GM19324 (cell line): ENCODE measurements around the gene HS6ST3.

ENCODE experiments used
- ATAC-seq: cut with Tn5 transposase; IDR thresholded peaks from one replicate; pipeline ENCODE4 v1.9.1; 2021; ENCODE audit warnings: mild to moderate bottlenecking, moderate library complexity; ENCODE audit not compliant: unreplicated experiment, low FRiP score

HS6ST3 gene

GRCh38 chr13:96193728-96194310 lies 103.9 kb downstream of the HS6ST3 start:
- ATAC-seq: no peak

GRCh38 chr13:96198038-96198437 lies 108.1 kb downstream of the HS6ST3 start:
- no peak for ATAC-seq

- no peak for ATAC-seq
Measured at GRCh38 chr13:96199315-96199714, 109.4 kb downstream of the HS6ST3 start.

- ATAC-seq: no peak
Measured at GRCh38 chr13:96200810-96201209, 110.9 kb downstream of the HS6ST3 start.

GRCh38 chr13:96202315-96202714 lies 112.4 kb downstream of the HS6ST3 start:
- no peak for ATAC-seq

- no peak for ATAC-seq
Measured at GRCh38 chr13:96203471-96203870, 113.6 kb downstream of the HS6ST3 start.

GRCh38 chr13:96214824-96215445 lies 125.0 kb downstream of the HS6ST3 start:
- ATAC-seq: no peak

- ATAC-seq: no peak
Measured at GRCh38 chr13:96216543-96216942, 126.6 kb downstream of the HS6ST3 start.

GRCh38 chr13:96218475-96218874 lies 128.6 kb downstream of the HS6ST3 start:
- no peak for ATAC-seq

GRCh38 chr13:96221471-96221870 lies 131.6 kb downstream of the HS6ST3 start:
- no peak for ATAC-seq

- ATAC-seq: no peak
Measured at GRCh38 chr13:96223231-96223630, 133.3 kb downstream of the HS6ST3 start.

- no peak for ATAC-seq
Measured at GRCh38 chr13:96229356-96229755, 139.4 kb downstream of the HS6ST3 start.

GRCh38 chr13:96238241-96238640 lies 148.3 kb downstream of the HS6ST3 start:
- ATAC-seq: no peak

- no peak for ATAC-seq
Measured at GRCh38 chr13:96238861-96239260, 149.0 kb downstream of the HS6ST3 start.

- ATAC-seq: no peak
Measured at GRCh38 chr13:96243376-96243775, 153.5 kb downstream of the HS6ST3 start.

- no peak for ATAC-seq
Measured at GRCh38 chr13:96248103-96248502, 158.2 kb downstream of the HS6ST3 start.

- ATAC-seq: no peak
Measured at GRCh38 chr13:96248996-96249395, 159.1 kb downstream of the HS6ST3 start.

GRCh38 chr13:96252903-96253302 lies 163.0 kb downstream of the HS6ST3 start:
- ATAC-seq: no peak

- no peak for ATAC-seq
Measured at GRCh38 chr13:96273196-96273595, 183.3 kb downstream of the HS6ST3 start.

GRCh38 chr13:96274046-96274445 lies 184.1 kb downstream of the HS6ST3 start:
- no peak for ATAC-seq

GRCh38 chr13:96279904-96280303 lies 190.0 kb downstream of the HS6ST3 start:
- ATAC-seq: no peak

GRCh38 chr13:96284971-96285370 lies 195.1 kb downstream of the HS6ST3 start:
- ATAC-seq: no peak

GRCh38 chr13:96285729-96286128 lies 195.8 kb downstream of the HS6ST3 start:
- no peak for ATAC-seq
